GM12873 (cell line): ENCODE measurements around the gene CFAP100.

Experiments used
- CTCF ChIP-seq: IDR thresholded peaks from 2 replicates; pipeline ENCODE4 v1.5.1; 2012; ENCODE audit warnings: low read depth, mild to moderate bottlenecking, moderate library complexity, low read length, control low read depth; ENCODE audit not compliant: insufficient read depth; ENCODE audit errors: missing control alignments

CFAP100 gene

GRCh38 chr3:126456766-126457388 lies 62.2 kb downstream of the CFAP100 start:
- TF ChIP-seq CTCF = no peak

GRCh38 chr3:126459111-126459762 lies 64.5 kb downstream of the CFAP100 start:
- no peak for TF ChIP-seq CTCF

GRCh38 chr3:126459763-126460127 lies 65.0 kb downstream of the CFAP100 start:
- TF ChIP-seq CTCF = no peak

- no peak for TF ChIP-seq CTCF
Observed at GRCh38 chr3:126460381-126460780, 65.7 kb downstream of the CFAP100 start.

GRCh38 chr3:126461450-126462070 lies 66.9 kb downstream of the CFAP100 start:
- TF ChIP-seq CTCF = no peak

GRCh38 chr3:126463521-126463920 lies 68.8 kb downstream of the CFAP100 start:
- TF ChIP-seq CTCF = no peak

- no peak for TF ChIP-seq CTCF
Observed at GRCh38 chr3:126464093-126464492, 69.4 kb downstream of the CFAP100 start.
